ENCODE results near the gene SNX9. TPM values are rescaled to one million over a fixed set of nuclear protein-coding genes. Genes with fewer than 3 reads are reported as not detected.
"Not testable (repeated sequence)": the region's sequence is repeated elsewhere in the genome, so short reads cannot be mapped to it uniquely, and the experiment has no call there.

The SNX9 gene
- total RNA-seq, 1 donor from 2014 or later = 28.6 TPM

GRCh38 chr6:157928428-157928827, 105.4 kb downstream of the SNX9 start:
- DNase-seq = no peak

- DNase-seq = no peak
Observed at GRCh38 chr6:157929076-157929475, 106.0 kb downstream of the SNX9 start.

GRCh38 chr6:157929765-157930319, 106.8 kb downstream of the SNX9 start:
- DNase-seq = no peak

- DNase-seq = no peak
Observed at GRCh38 chr6:157935786-157936185, 112.7 kb downstream of the SNX9 start.

- DNase-seq = no peak
Observed at GRCh38 chr6:157937318-157937717, 114.3 kb downstream of the SNX9 start.

GRCh38 chr6:157937916-157938315, 114.9 kb downstream of the SNX9 start:
- DNase-seq = no peak

GRCh38 chr6:157940375-157941036, 117.5 kb downstream of the SNX9 start:
- not testable (repeated sequence) for DNase-seq

GRCh38 chr6:157941101-157941863, 118.2 kb downstream of the SNX9 start:
- no peak for DNase-seq

GRCh38 chr6:157942351-157942750, 119.3 kb downstream of the SNX9 start:
- DNase-seq = no peak

GRCh38 chr6:157943249-157943963, 120.4 kb downstream of the SNX9 start:
- no peak for DNase-seq

- no peak for DNase-seq
Observed at GRCh38 chr6:157943964-157944283, 120.9 kb downstream of the SNX9 start.

GRCh38 chr6:157944983-157945931, 122.2 kb downstream of the SNX9 start:
- DNase-seq = no peak

- no peak for DNase-seq
Observed at GRCh38 chr6:157946053-157946617, 123.1 kb downstream of the SNX9 start.

- no peak for DNase-seq
Observed at GRCh38 chr6:157946865-157947532, 124.0 kb downstream of the SNX9 start.

GRCh38 chr6:157950899-157951298, 127.9 kb downstream of the SNX9 start:
- not testable (repeated sequence) for DNase-seq

- no peak for DNase-seq
Observed at GRCh38 chr6:157951828-157952227, 128.8 kb downstream of the SNX9 start.

GRCh38 chr6:157952861-157953351, 129.9 kb downstream of the SNX9 start:
- no peak for DNase-seq

GRCh38 chr6:157953580-157954091, 130.6 kb downstream of the SNX9 start:
- no peak for DNase-seq

GRCh38 chr6:157954150-157955117, 131.4 kb downstream of the SNX9 start:
- peak; percentile 15 for DNase-seq

Measured in skin of body (tissue), 2 donors.